H1 (cell line): Measurements from ENCODE around the gene LSM2. TPM values are rescaled to one million over a fixed set of nuclear protein-coding genes. Genes with fewer than 3 reads are reported as not detected.

Experiments
- CTCF ChIA-PET: fragments of 300-600 bp; sonication (Branson Sonifier 250); formaldehyde crosslinking; loops from one replicate; lab custom pipeline; 2021; ENCODE audit not compliant: partially characterized antibody; lab: Charles Lee
- POLR2A ChIA-PET: fragments of 300-600 bp; sonication (Branson Sonifier 250); formaldehyde crosslinking; loops from one replicate; lab custom pipeline; 2021; ENCODE audit warnings: inconsistent platforms; ENCODE audit not compliant: partially characterized antibody; lab: Charles Lee
- DNase-seq, 2 experiments: peaks; one replicate each; pipeline versions ENCODE4 v3.0.0 to v3.0.0-alpha.2; 2010 to 2022; ENCODE audit warnings: low spot score in 2 of 2, low read depth in 1 of 2, mixed read lengths in 1 of 2
- FAIRE-seq: peaks from 2 replicates; lab custom pipeline; 2011; peaks lifted over from hg19 to GRCh38; lab: Jason Lieb, UNC
- H2AFZ ChIP-seq: 2 replicates; pipeline ENCODE4 v1.8.1; 2012; ENCODE audit warnings: low read length, inconsistent platforms
- H2AK5ac ChIP-seq: 2 replicates; pipeline ENCODE4 v1.6.1; 2013; ENCODE audit warnings: low read depth, low read length
- H2BK120ac ChIP-seq: replicated peaks from 2 replicates; pipeline ENCODE3; 2013; ENCODE audit warnings: low read depth, low read length, inconsistent platforms
- H2BK12ac ChIP-seq: 2 replicates; pipeline ENCODE4 v1.6.1; 2013; ENCODE audit warnings: low read depth, low read length
- H2BK15ac ChIP-seq: 2 replicates; pipeline ENCODE4 v1.6.1; 2013; ENCODE audit warnings: low read length
- H2BK20ac ChIP-seq: 2 replicates; pipeline ENCODE4 v1.6.1; 2013; ENCODE audit warnings: low read length
- H2BK5ac ChIP-seq: 2 replicates; pipeline ENCODE4 v1.6.1; 2013; ENCODE audit warnings: low read depth, low read length
- H3K14ac ChIP-seq: 2 replicates; pipeline ENCODE4 v1.6.1; 2013; ENCODE audit warnings: inconsistent platforms; ENCODE audit not compliant: insufficient read length
- H3K18ac ChIP-seq: 2 replicates; pipeline ENCODE4 v1.6.1; 2013; ENCODE audit warnings: low read length; ENCODE audit errors: extremely low read depth
- H3K23ac ChIP-seq: 2 replicates; pipeline ENCODE4 v1.6.1; 2013; ENCODE audit warnings: inconsistent platforms; ENCODE audit not compliant: insufficient read length
- H3K23me2 ChIP-seq: 2 replicates; pipeline ENCODE4 v1.6.1; 2013; ENCODE audit warnings: low read depth, low read length
- H3K27ac ChIP-seq: 2 replicates; pipeline ENCODE4 v1.6.1; 2011; ENCODE audit warnings: low read depth, low read length, inconsistent platforms
- H3K27me3 ChIP-seq, 4 experiments: replicated peaks in 1 of 4; 1 replicate in 1 of 4; 2 replicates in 3 of 4; pipeline versions ENCODE4 v1.6.1 to v1.8.1; 2011 to 2013; ENCODE audit warnings: low read length in 3 of 4, mild to moderate bottlenecking in 3 of 4, inconsistent platforms in 2 of 4, mixed read lengths in 2 of 4, moderate library complexity in 1 of 4; ENCODE audit not compliant: control insufficient read depth in 3 of 4, insufficient read depth in 3 of 4; ENCODE audit errors: extremely low read depth in 1 of 4
- H3K36me3 ChIP-seq, 4 experiments: 2 replicates each; pipeline versions ENCODE4 v1.6.1 to v1.8.1; 2011 to 2013; ENCODE audit warnings: mild to moderate bottlenecking in 4 of 4, low read length in 3 of 4, moderate library complexity in 2 of 4, control low read depth in 1 of 4, inconsistent platforms in 1 of 4; ENCODE audit not compliant: insufficient read depth in 4 of 4, control insufficient read depth in 2 of 4
- H3K4ac ChIP-seq: replicated peaks from 2 replicates; pipeline ENCODE3; 2013; ENCODE audit warnings: low read length, low read depth, mixed read lengths, inconsistent platforms; ENCODE audit not compliant: insufficient read length
- H3K4me1 ChIP-seq, 4 experiments: replicated peaks in 1 of 4; 1 replicate in 1 of 4; 2 replicates in 3 of 4; pipeline versions ENCODE4 v1.6.1 to v1.8.1; 2011 to 2013; ENCODE audit warnings: low read length in 3 of 4, inconsistent platforms in 2 of 4, mixed read lengths in 1 of 4; ENCODE audit not compliant: insufficient read depth in 4 of 4, control insufficient read depth in 3 of 4
- H3K4me2 ChIP-seq, 2 experiments: 2 replicates each; pipeline versions ENCODE4 v1.6.1 to v1.8.1; 2011 to 2013; ENCODE audit warnings: low read depth in 2 of 2, low read length in 2 of 2, control low read depth in 1 of 2, inconsistent platforms in 1 of 2, mild to moderate bottlenecking in 1 of 2; ENCODE audit not compliant: insufficient read depth in 1 of 2
- H3K4me3 ChIP-seq, 4 experiments: fragments of 200-600, 300-600 bp in 1 of 4; sonication (generic), shearing (Covaris generic), sonication (Bioruptor Twin) in 1 of 4; 2 replicates each; pipeline versions ENCODE4 v1.5.1 to v1.8.1; 2011 to 2016; ENCODE audit warnings: low read length in 4 of 4, low read depth in 3 of 4, control low read depth in 2 of 4, inconsistent platforms in 2 of 4, mild to moderate bottlenecking in 2 of 4, mixed read lengths in 1 of 4, moderate library complexity in 1 of 4; ENCODE audit not compliant: insufficient read depth in 2 of 4; ENCODE audit errors: extremely low read depth in 1 of 4
- H3K56ac ChIP-seq: replicated peaks from 2 replicates; pipeline ENCODE3; 2013; ENCODE audit warnings: low read depth, mild to moderate bottlenecking, mixed read lengths, low read length, inconsistent platforms; ENCODE audit not compliant: insufficient read length
- H3K79me1 ChIP-seq: 2 replicates; pipeline ENCODE4 v1.6.1; 2013; ENCODE audit warnings: low read depth, low read length, control low read depth
- H3K79me2 ChIP-seq, 2 experiments: 2 replicates each; pipeline versions ENCODE4 v1.6.1 to v1.8.1; 2012 to 2013; ENCODE audit warnings: low read length in 2 of 2, mild to moderate bottlenecking in 2 of 2, inconsistent platforms in 1 of 2; ENCODE audit not compliant: insufficient read depth in 2 of 2, control insufficient read depth in 1 of 2
- H3K9ac ChIP-seq, 4 experiments: replicated peaks in 1 of 4; 1 replicate in 1 of 4; 2 replicates in 3 of 4; pipeline versions ENCODE4 v1.6.1 to v1.8.1; 2011 to 2013; ENCODE audit warnings: low read depth in 3 of 4, low read length in 3 of 4, control low read depth in 2 of 4, mild to moderate bottlenecking in 2 of 4, moderate library complexity in 2 of 4, inconsistent platforms in 1 of 4; ENCODE audit errors: extremely low read depth in 1 of 4
- H3K9me3 ChIP-seq, 2 experiments: 2 replicates each; pipeline versions ENCODE4 v1.6.1 to v1.8.1; 2012 to 2013; ENCODE audit warnings: mild to moderate bottlenecking in 2 of 2, moderate library complexity in 2 of 2, control low read depth in 1 of 2, inconsistent platforms in 1 of 2, low read depth in 1 of 2, low read length in 1 of 2, mixed read lengths in 1 of 2; ENCODE audit not compliant: insufficient read depth in 2 of 2
- H4K20me1 ChIP-seq, 2 experiments: replicated peaks in 1 of 2; 2 replicates each; pipeline versions ENCODE3 to v1.8.1; 2011 to 2013; ENCODE audit warnings: inconsistent platforms in 2 of 2, low read length in 2 of 2, mild to moderate bottlenecking in 1 of 2; ENCODE audit not compliant: insufficient read depth in 2 of 2, control insufficient read depth in 1 of 2
- H4K5ac ChIP-seq: 2 replicates; pipeline ENCODE4 v1.6.1; 2013; ENCODE audit warnings: low read length, low read depth, mixed read lengths, inconsistent platforms; ENCODE audit not compliant: insufficient read length
- H4K8ac ChIP-seq: 2 replicates; pipeline ENCODE4 v1.8.0; 2013; ENCODE audit warnings: mild to moderate bottlenecking, moderate library complexity, low read length, inconsistent platforms; ENCODE audit not compliant: insufficient read depth; ENCODE audit errors: extremely low read depth
- H4K91ac ChIP-seq: replicated peaks from 2 replicates; pipeline ENCODE3; 2013; ENCODE audit warnings: low read length, mixed read lengths, inconsistent platforms; ENCODE audit not compliant: insufficient read length
- RAD21 ChIP-seq, 2 experiments: IDR thresholded peaks in 1 of 2; conservative IDR thresholded peaks in 1 of 2; 2 replicates each; pipeline ENCODE4 v1.6.1; 2011; ENCODE audit warnings: low read depth in 2 of 2, low read length in 2 of 2, improper control_type of control experiment in 1 of 2, inconsistent platforms in 1 of 2, mild to moderate bottlenecking in 1 of 2, moderate library complexity in 1 of 2
- TEAD4 ChIP-seq: IDR thresholded peaks from 2 replicates; pipeline ENCODE4 v1.6.1; 2012; ENCODE audit warnings: low read depth, low read length, inconsistent platforms, mixed read lengths
- WGBS, 2 experiments: shearing (Covaris generic) in 1 of 2; methylation state at CpG; one replicate each; pipeline versions ENCODE4 v1.1.6 to v1.1.7; 2013 to 2015; ENCODE audit warnings: low lambda C conversion rate in 2 of 2, mixed read lengths in 2 of 2, inconsistent platforms in 1 of 2, low coverage in 1 of 2, missing lambda C conversion rate in 1 of 2; ENCODE audit not compliant: insufficient replicate concordance in 2 of 2, insufficient coverage in 1 of 2, insufficient read length in 1 of 2; ENCODE audit errors: extremely low coverage in 1 of 2, missing lambda C conversion rate in 1 of 2; 5-methylcytosine and 5-hydroxymethylcytosine counted together
- polyA plus RNA-seq, 7 experiments: library from polyadenylated mRNA; depleted of rRNA in 3 of 7; stranded (reverse) in 5 of 7; unstranded in 2 of 7; fragments of >200 nt in 5 of 7; fragments of 200-250 nt in 2 of 7; gene quantifications; 1 replicate in 5 of 7; 2 replicates in 1 of 7; 4 replicates in 1 of 7; pipeline versions ENCODE4 v1.2.1 to v1.2.3, GENCODE V29; 2011 to 2013; ENCODE audit warnings: missing spikeins in 2 of 7, mixed read lengths in 2 of 7
- total RNA-seq: library from RNA; stranded (reverse); fragmentation: NEBNext Ultra II Directional; extraction: Animal tissue kit (Norgen Biotek cat#: 25700); gene quantifications from 2 replicates; pipeline ENCODE4 v1.2.1, GENCODE V29; 2021

The LSM2 gene
- total and polyA plus RNA-seq, 2 of the 8 experiments (the other 6 are each of a cell fraction or from before 2014, with no cell fraction given): 127 to 168 TPM

DNA sequence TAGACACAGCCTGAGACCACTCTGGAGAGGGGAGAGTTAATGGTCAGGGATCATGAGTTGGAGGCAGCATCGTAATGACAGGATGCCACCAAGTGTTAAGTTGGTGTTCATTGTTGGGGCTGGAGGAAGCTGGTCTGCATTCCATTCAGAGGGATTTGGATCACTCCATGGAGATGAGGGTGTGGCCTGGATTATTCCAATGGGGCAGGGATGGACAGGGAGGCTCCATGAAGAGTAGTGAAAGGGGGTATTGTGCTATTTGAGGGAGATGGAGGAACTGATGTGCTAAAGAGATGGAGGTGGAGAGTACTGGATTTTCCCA is 43.2 kb downstream of the LSM2 start:
- no peak overlapping the region for H3K18ac ChIP-seq
- H3K23ac ChIP-seq: no peak overlapping the region
- H3K4ac ChIP-seq: no peak overlapping the region
- 0 out of 2 replicates have a peak overlapping the region, but pooled peaks have one; percentile 12 for H2BK15ac ChIP-seq
- H2BK5ac ChIP-seq: no peak overlapping the region
- peaks cover 0 to 11% (median under 1%) of the 10 kb centered on the region in 4 experiments; a peak in 4 of 7 replicates for H3K4me1 ChIP-seq
- no peaks in the 10 kb centered on the region for H3K9me3 ChIP-seq
- CTCF ChIA-PET: interaction anchor here (0.8 to 1.6 kb wide), 10 partner anchors 9 to 134 kb away, joined by 3 to 5 read pairs (median 3); partner anchors contain the start of genes CLIC1 and VWA7
- H3K4me2 ChIP-seq: peak overlapping the region in 1 of 2 experiments; percentile 6; a peak in 1 of 4 replicates
- H3K14ac ChIP-seq: no peak overlapping the region
- peaks cover 3% of the 10 kb centered on the region; the same call in 1 of the 2 replicates for H3K23me2 ChIP-seq
- WGBS, 2 experiments: 67% methylated on average over 1 of the region's 1 CpG; no CpG with 5 or more reads in 1 of the 2 experiments
- POLR2A ChIA-PET: interaction anchor here (0.6 to 1.6 kb wide), 10 partner anchors 11 to 103 kb away, joined by 3 to 12 read pairs (median 3); partner anchors contain the start of genes C6orf47, CLIC1, DDAH2 and MSH5
- H3K27ac ChIP-seq: 0 out of 2 replicates have a peak overlapping the region, but pooled peaks have one; percentile 32
- H3K36me3 ChIP-seq: peaks cover 0 to 16% (median 1%) of the 10 kb centered on the region in 4 experiments; a peak in 3 of 8 replicates
- H3K79me1 ChIP-seq: no peaks in the 10 kb centered on the region
- no peak overlapping the region for H2BK20ac ChIP-seq
- DNase-seq (no peak), FAIRE-seq (no peak)
- H4K91ac ChIP-seq: no peak overlapping the region
- no peak overlapping the region for H3K56ac ChIP-seq
- no peak overlapping the region for H3K9ac ChIP-seq
- H3K4me3 ChIP-seq: no peak overlapping the region
- H4K20me1 ChIP-seq: no peaks in the 10 kb centered on the region
- no peaks in the 10 kb centered on the region for H3K79me2 ChIP-seq
- no peak overlapping the region for H2AFZ ChIP-seq
- no peak overlapping the region for H2BK12ac ChIP-seq
- no peak overlapping the region for H2AK5ac ChIP-seq
- no peaks in the 10 kb centered on the region for H3K27me3 ChIP-seq
- H4K5ac ChIP-seq: no peak overlapping the region
- H2BK120ac ChIP-seq: no peak overlapping the region
- no peak overlapping the region; the same call in 1 of the 2 replicates for H4K8ac ChIP-seq
- TF ChIP-seq RAD21 (IDR thresholded peaks at IDR 0.05 in 1 of 2, conservative IDR thresholded peaks at IDR 0.05 in 1 of 2; ENCODE audit: low read depth in 2 of 2, low read length in 2 of 2) (peak in 1 of 2 experiments; percentile 9; a peak in 1 of 4 replicates), TEAD4 (no peak)
